CD4-positive, alpha-beta T cell treated with Interleukin-4 for 1 hour (primary cell): ENCODE results near the gene ATP5F1A.

Source experiments
- DNase-seq, 2 donors: peaks; one replicate each; pipeline ENCODE4 v3.0.0-alpha.2; 2020 to 2022

The ATP5F1A gene

DNA sequence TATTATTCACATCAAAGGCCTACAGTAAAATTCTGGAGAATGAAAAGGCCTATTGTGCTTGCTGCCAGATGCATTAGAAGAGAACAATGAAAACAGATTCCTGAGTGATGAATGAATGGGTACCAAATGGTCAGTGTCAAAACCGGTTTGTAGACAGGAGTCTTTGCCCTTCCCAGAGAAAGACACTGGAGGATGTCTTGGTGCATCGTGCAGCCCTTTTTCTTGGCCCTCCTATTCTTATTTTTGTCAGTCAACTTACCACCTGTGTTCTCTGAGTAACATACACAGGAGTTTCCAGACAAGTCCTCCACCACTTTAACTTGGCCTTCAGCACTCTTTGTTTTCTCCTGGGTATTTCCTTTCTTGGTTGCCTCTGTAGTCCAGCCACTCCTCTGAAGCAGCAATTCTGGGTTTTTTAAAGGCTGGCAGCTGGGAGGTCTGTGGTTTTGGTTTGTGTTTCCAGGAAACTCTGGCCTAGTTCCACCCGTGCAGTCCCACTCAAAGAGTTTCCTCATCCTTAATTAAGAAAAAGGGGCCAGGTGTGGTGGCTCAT is 55.4 kb downstream of the ATP5F1A start:
- DNase-seq, result peak; percentile 20 to 50

DNA sequence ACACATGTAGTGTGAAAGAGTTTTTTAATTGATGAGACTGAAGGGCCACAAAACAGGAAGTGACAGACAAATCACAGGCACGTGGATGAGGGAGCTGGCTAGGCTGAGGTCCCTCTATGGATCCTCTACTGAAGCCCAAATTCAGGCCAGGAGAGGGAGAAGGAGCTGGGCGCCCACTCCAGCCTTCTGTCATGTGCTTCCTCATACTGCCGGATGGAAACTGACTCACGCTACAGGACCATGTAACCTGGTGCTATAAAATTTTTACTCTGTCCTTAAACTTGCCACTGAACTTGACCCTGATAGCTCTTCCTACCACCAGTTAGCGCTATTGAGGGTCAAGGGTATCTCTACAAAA is 57.4 kb downstream of the ATP5F1A start:
- no peak for DNase-seq

- DNase-seq, result no peak
Observed at GRCh38 chr18:46040033-46040746, 57.9 kb downstream of the ATP5F1A start.

GRCh38 chr18:46037512-46038305 is 60.4 kb downstream of the ATP5F1A start:
- no peak for DNase-seq

GRCh38 chr18:46035696-46036680 is 62.1 kb downstream of the ATP5F1A start:
- no peak for DNase-seq

GRCh38 chr18:46034230-46034629 is 63.9 kb downstream of the ATP5F1A start:
- no peak for DNase-seq

GRCh38 chr18:46031741-46032140 is 66.4 kb downstream of the ATP5F1A start:
- no peak for DNase-seq
